Ovary (tissue), 9 donors: ENCODE measurements around the gene HAUS8. TPM values are rescaled to one million over a fixed set of nuclear protein-coding genes. Genes with fewer than 3 reads are reported as not detected.
"Not testable (repeated sequence)": the region's sequence is repeated elsewhere in the genome, so short reads cannot be mapped to it uniquely, and the experiment has no call there.

Experiments
- DNase-seq, 5 donors: peaks; one replicate each; pipeline ENCODE4 v3.0.0-alpha.2; 2019 to 2020
- H3K27ac ChIP-seq, 2 donors: fragments of 200-600 bp; one replicate each; pipeline versions ENCODE4 v1.5.1 to v1.8.0; 2019 to 2022
- H3K27me3 ChIP-seq: fragments of 200-600 bp; one replicate; pipeline ENCODE4 v1.8.0; 2022
- H3K36me3 ChIP-seq: fragments of 200-600 bp; sonication (generic); one replicate; pipeline ENCODE4 v1.5.1; 2019
- H3K4me1 ChIP-seq: one replicate; pipeline ENCODE4 v1.8.1; 2013; ENCODE audit warnings: mild to moderate bottlenecking, moderate library complexity; ENCODE audit not compliant: insufficient read depth
- H3K4me3 ChIP-seq: fragments of 200-600 bp; sonication (generic); one replicate; pipeline ENCODE4 v1.5.1; 2017
- H3K9me3 ChIP-seq, 2 donors: fragments of 200-600 bp in 1 of 2; sonication (generic) in 1 of 2; one replicate each; pipeline versions ENCODE4 v1.5.1 to v1.8.1; 2013 to 2019; ENCODE audit warnings: mild to moderate bottlenecking in 1 of 2, moderate library complexity in 1 of 2
- CTCF ChIP-seq, 3 donors: fragments of 450-650 bp in 2 of 3; fragments of 200-600 bp in 1 of 3; IDR thresholded peaks; one replicate each; pipeline versions ENCODE4 v1.5.1 to v1.8.0; 2016 to 2022; ENCODE audit warnings: antibody characterized with exemption in 3 of 3, mild to moderate bottlenecking in 1 of 3
- EP300 ChIP-seq: sonication (generic); formaldehyde crosslinking; IDR thresholded peaks from one replicate; pipeline ENCODE4 v1.6.1; 2017; ENCODE audit warnings: antibody characterized with exemption
- POLR2A ChIP-seq: fragments of 450-650 bp; IDR thresholded peaks from one replicate; pipeline ENCODE4 v1.6.1; 2017; ENCODE audit warnings: antibody characterized with exemption, mild to moderate bottlenecking, moderate library complexity
- WGBS, 3 donors: extraction: QIAGEN DNeasy Blood & Tissue Kit in 1 of 3; methylation state at CpG; one replicate each; pipeline versions ENCODE4 v1.1.5 to v1.1.7; 2013 to 2017; 5-methylcytosine and 5-hydroxymethylcytosine counted together
- intact Hi-C, 4 donors: fragments of 100-400 bp; cut with DNase I; formaldehyde crosslinking; loops; one replicate each; pipeline versions ENCODE4 v1.11.0 to v1.15.1; 2022 to 2023
- polyA plus RNA-seq, 2 donors: library from polyadenylated mRNA; stranded (reverse); fragments of 200-250 nt in 1 of 2; fragments of 350-450 nt in 1 of 2; fragmentation: Illumina TruSeq in 1 of 2; extraction: RNeasy Lipid Tissue Mini Kit (QIAGEN cat#74804) in 1 of 2; gene quantifications; one replicate each; pipeline ENCODE4 v1.2.3, GENCODE V29; 2013 to 2014
- total RNA-seq, 7 donors: library from RNA; depleted of rRNA in 2 of 7; stranded (reverse); fragments of >200 nt in 2 of 7; fragmentation: NEBNext Ultra II Directional in 3 of 7; extraction: Animal tissue kit (Norgen Biotek cat#: 25700) in 3 of 7; gene quantifications; one replicate each; pipeline versions ENCODE4 v1.1.0 to v1.2.4, GENCODE V29; 2016 to 2023
- donor health status: DM: no; HTN: no; CAD: no; lungs with moderate emphysema.
- donor health status: DM: no; HTN: no; CAD: no.
- donor health status: Bipolar disorder and iron deficiency.
- donor health status: DM: yes; HTN: yes; CAD: no.
- donor health status: DM: no; HTN: no; CAD: no.
- donor health status: DM: yes; HTN: yes; CAD: no.

Gene HAUS8
- total and polyA plus RNA-seq, 9 donors: 4.1 to 7.2 (median 5.5) TPM

GRCh38 chr19:17025361-17025760, 49.9 kb downstream of the HAUS8 start:
- Histone ChIP-seq H3K27ac (no peak overlapping the region), H3K27me3 (no peaks in the 10 kb centered on the region), H3K9me3 (peaks cover 0 to 4% of the 10 kb centered on the region in 2 donors), H3K4me1 (no peaks in the 10 kb centered on the region), H3K36me3 (no peaks in the 10 kb centered on the region), H3K4me3 (no peak overlapping the region)
- WGBS, 3 donors: 73 to 90% (median 75%) methylated on average over 6 of the region's 6 CpGs
- TF ChIP-seq POLR2A: no peak
- no peak for TF ChIP-seq EP300
- TF ChIP-seq CTCF (IDR thresholded peaks at IDR 0.05): no peak
- intact Hi-C loops: no loop called here
- no peak for DNase-seq

- H3K4me1 ChIP-seq, H3K4me3 ChIP-seq, H3K27me3 ChIP-seq, intact Hi-C loops, H3K36me3 ChIP-seq, H3K27ac ChIP-seq, DNase-seq, H3K9me3 ChIP-seq: not testable (repeated sequence)
- 86 to 94% (median 90%) methylated on average over 8 of the region's 8 CpGs for WGBS, 3 donors
These were observed 50.3 kb downstream of the HAUS8 start for GRCh38 chr19:17024941-17025340.

GRCh38 chr19:17023805-17024204, 51.4 kb downstream of the HAUS8 start:
- no peak overlapping the region for H3K4me3 ChIP-seq
- intact Hi-C loops: no loop called here
- TF ChIP-seq POLR2A (no peak), CTCF (IDR thresholded peaks at IDR 0.05) (no peak), EP300 (no peak)
- H3K9me3 ChIP-seq: peaks cover 0 to 4% of the 10 kb centered on the region in 2 donors
- no peak for DNase-seq
- H3K4me1 ChIP-seq: no peaks in the 10 kb centered on the region
- 76 to 94% (median 94%) methylated on average over 3 of the region's 3 CpGs for WGBS, 3 donors
- H3K27ac ChIP-seq: no peak overlapping the region
- no peaks in the 10 kb centered on the region for H3K27me3 ChIP-seq
- H3K36me3 ChIP-seq: no peaks in the 10 kb centered on the region

- no peak overlapping the region for H3K4me3 ChIP-seq
- H3K4me1 ChIP-seq: no peaks in the 10 kb centered on the region
- H3K36me3 ChIP-seq: no peaks in the 10 kb centered on the region
- H3K9me3 ChIP-seq: peaks cover 0 to 4% of the 10 kb centered on the region in 2 donors
- intact Hi-C loops: no loop called here
- no peak overlapping the region for H3K27ac ChIP-seq
- H3K27me3 ChIP-seq: no peaks in the 10 kb centered on the region
- TF ChIP-seq EP300 (no peak), POLR2A (no peak), CTCF (IDR thresholded peaks at IDR 0.05) (no peak)
- 83 to 89% (median 88%) methylated on average over 7 of the region's 7 CpGs for WGBS, 3 donors
- no peak for DNase-seq
These were observed 52.5 kb downstream of the HAUS8 start for GRCh38 chr19:17022738-17023137.

GRCh38 chr19:17021793-17022590, 53.3 kb downstream of the HAUS8 start:
- DNase-seq: no peak
- TF ChIP-seq POLR2A: no peak
- TF ChIP-seq CTCF (IDR thresholded peaks at IDR 0.05): no peak
- TF ChIP-seq EP300: no peak

More at GRCh38 chr19:17021793-17022590, 53.3 kb downstream of the HAUS8 start:
- no peaks in the 10 kb centered on the region for H3K36me3 ChIP-seq
- H3K4me3 ChIP-seq: no peak overlapping the region
- H3K27me3 ChIP-seq: no peaks in the 10 kb centered on the region
- peaks cover 0 to 4% of the 10 kb centered on the region in 2 donors for H3K9me3 ChIP-seq
- WGBS, 3 donors: 90 to 95% (median 94%) methylated on average over 12 of the region's 12 CpGs
- H3K27ac ChIP-seq: no peak overlapping the region
- intact Hi-C loops: no loop called here
- H3K4me1 ChIP-seq: no peaks in the 10 kb centered on the region
